Measurements from ENCODE around the gene ELOB. TPM values are rescaled to one million over a fixed set of nuclear protein-coding genes. Genes with fewer than 3 reads are reported as not detected.

Gene ELOB
- total RNA-seq, 1 experiment from 2014 or later, result 259 TPM

DNA sequence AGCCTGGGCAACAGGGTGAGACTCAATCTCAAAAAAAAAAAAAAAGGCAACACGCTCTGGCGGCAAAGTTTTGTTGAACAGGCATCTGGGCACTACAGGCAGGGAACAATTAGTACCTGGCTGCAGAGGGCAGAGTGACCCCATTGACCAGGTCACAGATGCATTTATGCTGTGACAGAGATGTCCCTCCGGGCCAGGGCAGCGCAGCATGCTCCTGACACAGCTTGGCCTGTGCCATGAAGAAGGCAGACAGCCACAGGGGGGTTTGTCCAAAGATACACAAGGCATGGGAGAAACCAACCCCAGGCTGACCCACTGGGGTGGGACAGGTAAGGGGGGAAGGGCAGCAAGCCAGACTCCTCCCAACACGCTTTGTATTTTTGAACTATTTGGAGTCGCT lies 32.4 kb downstream of the ELOB start:
- Histone ChIP-seq H3K4me3 (no peak overlapping the region), H3K9me2 (ENCODE audit: insufficient read depth) (no peaks in the 10 kb centered on the region), H3K4me2 (no peak overlapping the region), H3K9me3 (ENCODE audit: insufficient read depth, low read depth) (no peaks in the 10 kb centered on the region), H3F3A (ENCODE audit: insufficient read depth, low read depth) (no peaks in the 10 kb centered on the region), H3K27me3 (ENCODE audit: insufficient read depth, low read depth) (no peaks in the 10 kb centered on the region), H2AFZ (no peak overlapping the region), H3K79me2 (ENCODE audit: low read depth) (peaks cover 4% of the 10 kb centered on the region; the same call in 1 of the 2 replicates), H3K36me3 (ENCODE audit: low read depth) (no peaks in the 10 kb centered on the region), H3K27ac (no peak overlapping the region), H4K20me1 (ENCODE audit: insufficient read depth) (no peaks in the 10 kb centered on the region), H3K4me1 (replicated peaks; ENCODE audit: insufficient read depth) (no peaks in the 10 kb centered on the region)
- TF ChIP-seq, protein P1, sequence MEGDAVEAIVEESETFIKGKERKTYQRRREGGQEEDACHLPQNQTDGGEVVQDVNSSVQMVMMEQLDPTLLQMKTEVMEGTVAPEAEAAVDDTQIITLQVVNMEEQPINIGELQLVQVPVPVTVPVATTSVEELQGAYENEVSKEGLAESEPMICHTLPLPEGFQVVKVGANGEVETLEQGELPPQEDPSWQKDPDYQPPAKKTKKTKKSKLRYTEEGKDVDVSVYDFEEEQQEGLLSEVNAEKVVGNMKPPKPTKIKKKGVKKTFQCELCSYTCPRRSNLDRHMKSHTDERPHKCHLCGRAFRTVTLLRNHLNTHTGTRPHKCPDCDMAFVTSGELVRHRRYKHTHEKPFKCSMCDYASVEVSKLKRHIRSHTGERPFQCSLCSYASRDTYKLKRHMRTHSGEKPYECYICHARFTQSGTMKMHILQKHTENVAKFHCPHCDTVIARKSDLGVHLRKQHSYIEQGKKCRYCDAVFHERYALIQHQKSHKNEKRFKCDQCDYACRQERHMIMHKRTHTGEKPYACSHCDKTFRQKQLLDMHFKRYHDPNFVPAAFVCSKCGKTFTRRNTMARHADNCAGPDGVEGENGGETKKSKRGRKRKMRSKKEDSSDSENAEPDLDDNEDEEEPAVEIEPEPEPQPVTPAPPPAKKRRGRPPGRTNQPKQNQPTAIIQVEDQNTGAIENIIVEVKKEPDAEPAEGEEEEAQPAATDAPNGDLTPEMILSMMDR (conservative IDR thresholded peaks at IDR 0.05), result no peak
- no peak for TF ChIP-seq EZH2 (IDR thresholded peaks at IDR 0.05; ENCODE audit: low read depth)
- intact Hi-C loops (cut with micrococcal nuclease; ENCODE audit: unreplicated experiment), result no loop called here
- POLR2A ChIA-PET (ENCODE audit: unreplicated experiment), result interaction anchor here (0.7 kb wide), 1 partner anchor 85 kb away, joined by 4 read pairs; no protein-coding TSS in a partner anchor
- no peak for DNase-seq
- no TSS peak for BruUV-seq (replicated peaks)
- CTCF ChIA-PET, result no interaction called here

DNA sequence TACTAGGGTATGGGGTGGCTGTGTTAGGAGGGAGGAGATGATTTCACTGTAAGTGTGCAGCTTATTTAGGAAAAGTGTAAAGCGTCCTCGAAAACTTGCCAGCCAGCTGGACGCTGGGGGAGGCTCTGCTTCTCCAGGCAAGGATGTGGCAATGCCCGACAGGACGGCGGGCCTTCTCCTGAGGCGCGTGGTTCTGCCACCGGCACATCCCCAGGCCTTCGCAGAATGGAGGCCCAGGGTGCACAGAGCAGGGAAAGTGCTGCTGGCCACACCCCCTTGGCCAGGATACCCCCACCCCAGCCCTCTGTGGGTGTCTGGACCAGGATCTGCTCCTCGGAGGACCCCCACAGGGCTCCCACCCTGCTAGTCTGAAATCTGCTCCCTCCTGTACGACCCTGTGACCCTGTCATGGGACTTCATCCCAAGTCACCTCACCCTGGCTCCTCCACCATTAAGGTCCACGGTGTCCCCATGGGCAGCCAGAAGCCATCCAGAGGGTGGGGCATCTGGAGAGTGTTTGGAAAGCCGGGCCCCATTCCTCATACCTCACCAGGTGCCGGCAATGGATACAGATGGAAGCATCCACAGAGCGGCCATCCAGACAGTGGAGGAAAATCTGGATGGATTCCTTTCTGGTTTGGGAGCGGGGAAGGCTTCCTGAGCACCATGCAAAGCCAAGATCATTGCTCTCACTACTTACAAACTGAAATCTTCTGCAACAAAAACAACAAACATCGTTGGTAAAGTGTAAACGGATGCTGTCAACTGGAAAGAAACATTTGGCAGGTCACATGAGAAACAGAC lies 33.9 kb downstream of the ELOB start:
- Histone ChIP-seq H3K4me3 (no peak overlapping the region), H3F3A (ENCODE audit: insufficient read depth, low read depth) (no peaks in the 10 kb centered on the region), H3K4me1 (replicated peaks; ENCODE audit: insufficient read depth) (no peaks in the 10 kb centered on the region), H3K36me3 (ENCODE audit: low read depth) (no peaks in the 10 kb centered on the region), H2AFZ (no peak overlapping the region), H3K27me3 (ENCODE audit: insufficient read depth, low read depth) (no peaks in the 10 kb centered on the region), H3K9me2 (ENCODE audit: insufficient read depth) (no peaks in the 10 kb centered on the region), H4K20me1 (ENCODE audit: insufficient read depth) (no peaks in the 10 kb centered on the region), H3K27ac (no peak overlapping the region), H3K79me2 (ENCODE audit: low read depth) (no peaks in the 10 kb centered on the region), H3K4me2 (no peak overlapping the region), H3K9me3 (ENCODE audit: insufficient read depth, low read depth) (no peaks in the 10 kb centered on the region)
- intact Hi-C loops (cut with micrococcal nuclease; ENCODE audit: unreplicated experiment), result no loop called here
- no TSS peak for BruUV-seq (replicated peaks)
- CTCF ChIA-PET, result no interaction called here
- POLR2A ChIA-PET (ENCODE audit: unreplicated experiment), result no interaction called here
- DNase-seq, result no peak
- TF ChIP-seq, protein P1 (conservative IDR thresholded peaks at IDR 0.05), result no peak
- TF ChIP-seq EZH2 (IDR thresholded peaks at IDR 0.05; ENCODE audit: low read depth), result no peak

DNA sequence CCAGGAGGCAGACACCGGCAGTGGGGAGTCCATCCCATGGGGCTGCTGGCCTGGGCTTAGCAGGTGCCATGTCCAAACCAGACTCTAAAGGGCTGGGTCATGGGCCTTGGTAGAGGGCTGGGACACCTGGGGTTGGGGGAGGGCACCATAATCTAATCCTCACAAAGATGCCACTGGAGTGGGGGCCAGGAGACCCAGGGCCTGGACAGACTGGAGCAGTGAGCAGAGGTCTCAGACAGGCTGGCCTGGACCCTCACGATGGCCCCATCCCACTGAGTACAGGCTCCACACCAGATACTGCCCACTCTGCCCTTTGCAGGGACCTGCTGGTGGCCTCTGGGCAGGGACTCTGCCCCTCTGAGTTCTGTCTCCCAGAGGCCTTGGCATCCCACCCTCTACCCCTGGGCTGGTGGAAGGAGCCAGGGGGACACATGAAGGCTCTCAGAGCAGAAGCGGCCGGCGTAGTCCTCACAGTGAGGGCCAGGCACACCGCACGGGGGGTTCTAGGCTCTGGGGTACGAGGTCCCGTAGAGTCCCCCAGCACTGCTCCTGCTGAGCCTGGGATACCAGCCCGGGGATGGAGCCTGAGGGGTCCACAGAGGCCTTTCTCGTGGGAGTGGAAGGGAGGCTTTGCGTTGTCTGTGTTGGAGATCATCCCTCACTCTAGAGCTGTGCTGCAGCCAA lies 34.6 kb downstream of the ELOB start:
- H4K20me1 ChIP-seq (ENCODE audit: insufficient read depth), result no peaks in the 10 kb centered on the region
- no peaks in the 10 kb centered on the region for H3K27me3 ChIP-seq (ENCODE audit: insufficient read depth, low read depth)
- H3K4me1 ChIP-seq (replicated peaks; ENCODE audit: insufficient read depth), result no peaks in the 10 kb centered on the region
- no peaks in the 10 kb centered on the region for H3K9me3 ChIP-seq (ENCODE audit: insufficient read depth, low read depth)
- intact Hi-C loops (cut with micrococcal nuclease; ENCODE audit: unreplicated experiment), result no loop called here
- H3F3A ChIP-seq (ENCODE audit: insufficient read depth, low read depth), result no peaks in the 10 kb centered on the region
- ChIA-PET POLR2A (ENCODE audit: unreplicated experiment) (no interaction called here), CTCF (interaction anchor here (0.7 kb wide), 1 partner anchor 41 kb away, joined by 7 read pairs; no protein-coding TSS in a partner anchor)
- H3K27ac ChIP-seq, result no peak overlapping the region
- H3K4me3 ChIP-seq, result no peak overlapping the region
- H3K4me2 ChIP-seq, result no peak overlapping the region
- no peaks in the 10 kb centered on the region for H3K36me3 ChIP-seq (ENCODE audit: low read depth)
- no peaks in the 10 kb centered on the region for H3K9me2 ChIP-seq (ENCODE audit: insufficient read depth)
- no peaks in the 10 kb centered on the region for H3K79me2 ChIP-seq (ENCODE audit: low read depth)
- no peak for DNase-seq
- no peak overlapping the region for H2AFZ ChIP-seq
- no TSS peak for BruUV-seq (replicated peaks)
- TF ChIP-seq EZH2 (IDR thresholded peaks at IDR 0.05; ENCODE audit: low read depth), result no peak
- TF ChIP-seq, protein P1 (conservative IDR thresholded peaks at IDR 0.05), result no peak
